HCT116 (cell line): ENCODE measurements around the gene PIAS4.
"Not testable (repeated sequence)": the region's sequence is repeated elsewhere in the genome, so short reads cannot be mapped to it uniquely, and the experiment has no call there.

Source experiments
- CEBPB ChIP-seq: IDR thresholded peaks from 2 replicates; pipeline ENCODE4 v1.6.1; 2012; ENCODE audit warnings: low read depth
- EZH2 ChIP-seq: fragments of 200-600 bp; sonication (generic); IDR thresholded peaks from 2 replicates; pipeline ENCODE4 v1.6.1; 2017; ENCODE audit warnings: antibody characterized with exemption, mixed run types
- EZH2phosphoT487 ChIP-seq: fragments of 200-600 bp; IDR thresholded peaks from 2 replicates; pipeline ENCODE4 v1.6.1; 2018; ENCODE audit warnings: antibody characterized with exemption, borderline replicate concordance
- JUND ChIP-seq: IDR thresholded peaks from 2 replicates; pipeline ENCODE4 v1.6.1; 2012
- POLR2A ChIP-seq: IDR thresholded peaks from 2 replicates; pipeline ENCODE4 v1.7.0; 2011; ENCODE audit warnings: borderline replicate concordance; ENCODE audit not compliant: insufficient read depth, insufficient read length; ENCODE audit errors: extremely low read depth
- POLR2AphosphoS5 ChIP-seq: IDR thresholded peaks from 2 replicates; pipeline ENCODE4 v1.6.1; 2011; ENCODE audit warnings: mild to moderate bottlenecking, low read depth, low read length, moderate library complexity
- SRF ChIP-seq: IDR thresholded peaks from 2 replicates; pipeline ENCODE4 v1.6.1; 2012; ENCODE audit warnings: low read depth
- ZFX ChIP-seq: fragments of 450-650 bp; IDR thresholded peaks from 2 replicates; pipeline ENCODE4 v1.6.1; 2017
- ZNF274 ChIP-seq: fragments of 200-500 bp; sonication (Bioruptor generic); IDR thresholded peaks from 2 replicates; pipeline ENCODE4 v1.6.1; 2014; ENCODE audit warnings: mild to moderate bottlenecking, low read depth, low read length, inconsistent platforms
- TF ChIP-seq, protein P1 (sequence below), 3 experiments: fragments of 200-600 bp in 1 of 3; sonication (generic) in 1 of 3; IDR thresholded peaks in 2 of 3; conservative IDR thresholded peaks in 1 of 3; 2 replicates each; pipeline ENCODE4 v1.5.1; 2012 to 2017; ENCODE audit warnings: low read depth in 2 of 3, low read length in 2 of 3, antibody characterized with exemption in 1 of 3, borderline replicate concordance in 1 of 3, control low read depth in 1 of 3, mild to moderate bottlenecking in 1 of 3, mixed read lengths in 1 of 3, mixed run types in 1 of 3, moderate library complexity in 1 of 3; ENCODE audit not compliant: insufficient read depth in 1 of 3
- TF ChIP-seq, protein P2 (sequence below): IDR thresholded peaks from 2 replicates; pipeline ENCODE4 v1.6.1; 2012

DNA sequence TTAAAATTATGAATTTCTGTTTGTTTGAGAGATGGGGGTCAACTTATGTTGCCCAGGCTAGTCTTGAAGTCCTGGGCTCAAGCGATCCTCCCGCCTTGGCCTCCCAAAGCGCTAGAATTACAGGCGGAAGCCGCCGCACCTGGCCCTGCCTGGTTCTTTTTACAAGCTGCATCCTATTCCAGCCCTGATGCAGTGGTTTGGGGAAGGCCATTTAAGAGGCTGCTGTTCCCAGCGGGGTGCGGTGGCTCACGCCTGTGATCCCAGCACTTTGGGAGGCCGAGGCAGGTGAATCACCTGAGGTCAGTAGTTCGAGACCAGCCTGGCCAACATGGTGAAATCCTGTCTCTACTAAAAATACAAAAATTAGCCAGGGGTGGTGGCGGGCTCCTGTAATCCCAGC, 39.6 kb upstream of the PIAS4 start:
- TF ChIP-seq, protein P1, sequence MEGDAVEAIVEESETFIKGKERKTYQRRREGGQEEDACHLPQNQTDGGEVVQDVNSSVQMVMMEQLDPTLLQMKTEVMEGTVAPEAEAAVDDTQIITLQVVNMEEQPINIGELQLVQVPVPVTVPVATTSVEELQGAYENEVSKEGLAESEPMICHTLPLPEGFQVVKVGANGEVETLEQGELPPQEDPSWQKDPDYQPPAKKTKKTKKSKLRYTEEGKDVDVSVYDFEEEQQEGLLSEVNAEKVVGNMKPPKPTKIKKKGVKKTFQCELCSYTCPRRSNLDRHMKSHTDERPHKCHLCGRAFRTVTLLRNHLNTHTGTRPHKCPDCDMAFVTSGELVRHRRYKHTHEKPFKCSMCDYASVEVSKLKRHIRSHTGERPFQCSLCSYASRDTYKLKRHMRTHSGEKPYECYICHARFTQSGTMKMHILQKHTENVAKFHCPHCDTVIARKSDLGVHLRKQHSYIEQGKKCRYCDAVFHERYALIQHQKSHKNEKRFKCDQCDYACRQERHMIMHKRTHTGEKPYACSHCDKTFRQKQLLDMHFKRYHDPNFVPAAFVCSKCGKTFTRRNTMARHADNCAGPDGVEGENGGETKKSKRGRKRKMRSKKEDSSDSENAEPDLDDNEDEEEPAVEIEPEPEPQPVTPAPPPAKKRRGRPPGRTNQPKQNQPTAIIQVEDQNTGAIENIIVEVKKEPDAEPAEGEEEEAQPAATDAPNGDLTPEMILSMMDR (IDR thresholded peaks at IDR 0.05 in 2 of 3, conservative IDR thresholded peaks at IDR 0.05 in 1 of 3; ENCODE audit: borderline replicate concordance in 1 of 3, insufficient read depth in 1 of 3, low read depth in 2 of 3, low read length in 2 of 3), result not testable (repeated sequence)
- TF ChIP-seq ZFX, EZH2, POLR2A, EZH2phosphoT487, POLR2AphosphoS5, SRF, JUND, CEBPB, ZNF274: not testable (repeated sequence)
- TF ChIP-seq, protein P2, sequence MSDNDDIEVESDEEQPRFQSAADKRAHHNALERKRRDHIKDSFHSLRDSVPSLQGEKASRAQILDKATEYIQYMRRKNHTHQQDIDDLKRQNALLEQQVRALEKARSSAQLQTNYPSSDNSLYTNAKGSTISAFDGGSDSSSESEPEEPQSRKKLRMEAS, result not testable (repeated sequence)
